Hepatocyte (in vitro differentiated cells): ENCODE data around the gene GPNMB. TPM values are rescaled to one million over a fixed set of nuclear protein-coding genes. Genes with fewer than 3 reads are reported as not detected.

ENCODE experiments used
- DNase-seq: peaks from one replicate; pipeline ENCODE4 v3.0.0-alpha.2; 2016; ENCODE audit warnings: low spot score
- H2AFZ ChIP-seq: fragments of 200-600 bp; sonication (generic); 2 replicates; pipeline ENCODE4 v1.6.0; 2016; ENCODE audit warnings: antibody characterized with exemption, mild to moderate bottlenecking
- H3K27ac ChIP-seq: fragments of 200-600 bp; sonication (generic); 2 replicates; pipeline ENCODE4 v1.5.1; 2016; ENCODE audit warnings: mild to moderate bottlenecking
- H3K27me3 ChIP-seq: fragments of 200-600 bp; sonication (generic); 2 replicates; pipeline ENCODE4 v1.6.1; 2016
- H3K36me3 ChIP-seq: fragments of 200-600 bp; sonication (generic); replicated peaks from 2 replicates; pipeline ENCODE4 v1.5.1; 2016; ENCODE audit warnings: low read depth; ENCODE audit not compliant: insufficient read depth
- H3K4me1 ChIP-seq: fragments of 200-600 bp; sonication (generic); 2 replicates; pipeline ENCODE4 v1.5.1; 2016; ENCODE audit warnings: mild to moderate bottlenecking, moderate library complexity; ENCODE audit not compliant: insufficient read depth
- H3K4me2 ChIP-seq: fragments of 200-600 bp; sonication (generic); 2 replicates; pipeline ENCODE4 v1.6.0; 2016
- H3K4me3 ChIP-seq: fragments of 200-600 bp; sonication (generic); 2 replicates; pipeline ENCODE4 v1.5.1; 2016; ENCODE audit warnings: mild to moderate bottlenecking
- H3K79me2 ChIP-seq: fragments of 200-600 bp; sonication (generic); 2 replicates; pipeline ENCODE4 v1.6.0; 2017; ENCODE audit warnings: mild to moderate bottlenecking
- H3K9me2 ChIP-seq: fragments of 200-600 bp; sonication (generic); replicated peaks from 2 replicates; pipeline ENCODE4 v1.6.0; 2017; ENCODE audit warnings: mild to moderate bottlenecking; ENCODE audit not compliant: insufficient read depth
- H3K9me3 ChIP-seq: fragments of 200-600 bp; sonication (generic); 2 replicates; pipeline ENCODE4 v1.5.1; 2016; ENCODE audit warnings: low read depth, mild to moderate bottlenecking
- H4K20me1 ChIP-seq: fragments of 200-600 bp; sonication (generic); 2 replicates; pipeline ENCODE4 v1.6.0; 2016; ENCODE audit warnings: mild to moderate bottlenecking; ENCODE audit not compliant: insufficient read depth, poor library complexity, severe bottlenecking
- CTCF ChIP-seq: fragments of 200-600 bp; sonication (generic); IDR thresholded peaks from 2 replicates; pipeline ENCODE4 v1.5.1; 2016; ENCODE audit warnings: antibody characterized with exemption, mild to moderate bottlenecking; ENCODE audit not compliant: poor library complexity
- EZH2 ChIP-seq: fragments of 200-600 bp; sonication (generic); IDR thresholded peaks from 2 replicates; pipeline ENCODE4 v1.6.1; 2016; ENCODE audit warnings: antibody characterized with exemption, mild to moderate bottlenecking, borderline replicate concordance
- EZH2phosphoT487 ChIP-seq: fragments of 200-600 bp; sonication (generic); IDR thresholded peaks from one replicate; pipeline ENCODE4 v1.6.1; 2018; ENCODE audit warnings: antibody characterized with exemption, mild to moderate bottlenecking, low read depth, moderate library complexity; ENCODE audit not compliant: unreplicated experiment, severe bottlenecking
- whole genome bisulfite sequencing: methylation state at CpG from one replicate; pipeline ENCODE4 v1.1.6; 2016; ENCODE audit warnings: low lambda C conversion rate; ENCODE audit errors: missing lambda C conversion rate; 5-methylcytosine and 5-hydroxymethylcytosine counted together
- polyA plus RNA-seq: library from polyadenylated mRNA; unstranded; fragments of >200 nt; fragmentation: Nextera tagmentation; extraction: Ambion mirVana; gene quantifications from 2 replicates; pipeline ENCODE4 v1.2.1, GENCODE V29; 2016
- total RNA-seq: library from RNA; depleted of rRNA; stranded (reverse); fragments of >200 nt; gene quantifications from 2 replicates; pipeline ENCODE4 v1.2.3, GENCODE V29; 2014

The GPNMB gene
- total and polyA plus RNA-seq, 2 experiments from 2014 or later, result 32.1 to 36.3 TPM

DNA sequence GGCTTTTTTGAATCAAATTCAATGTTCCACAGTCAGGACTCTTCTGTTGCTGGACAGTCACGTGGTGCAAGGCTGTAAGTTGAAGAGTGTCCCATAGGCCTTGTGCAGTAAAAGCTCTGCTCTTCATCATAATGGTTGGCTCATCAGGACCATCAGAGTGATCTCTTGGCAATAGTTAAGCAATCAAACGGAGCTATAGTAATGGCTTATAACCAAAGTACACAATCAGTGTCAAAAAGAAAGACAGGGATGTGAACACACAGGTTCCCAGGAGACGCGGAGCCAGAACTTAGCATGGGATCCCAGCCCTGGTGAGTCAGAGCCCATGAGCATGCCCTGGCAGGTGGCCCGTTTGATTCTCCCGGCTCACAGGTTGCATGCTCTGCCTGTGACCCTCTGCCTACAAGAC lies 10.8 kb upstream of the GPNMB start:
- Histone ChIP-seq H3K36me3 (no peaks in the 10 kb centered on the region), H3K27me3 (no peaks in the 10 kb centered on the region), H4K20me1 (no peaks in the 10 kb centered on the region), H3K27ac (no peak overlapping the region), H3K9me2 (no peaks in the 10 kb centered on the region), H3K4me2 (no peak overlapping the region), H3K79me2 (no peaks in the 10 kb centered on the region), H3K4me1 (no peaks in the 10 kb centered on the region), H2AFZ (no peak overlapping the region), H3K9me3 (no peaks in the 10 kb centered on the region), H3K4me3 (no peak overlapping the region)
- WGBS, result 93% methylated on average over 6 of the region's 6 CpGs
- TF ChIP-seq EZH2 (no peak), EZH2phosphoT487 (no peak), CTCF (no peak)
- no peak for DNase-seq

DNA sequence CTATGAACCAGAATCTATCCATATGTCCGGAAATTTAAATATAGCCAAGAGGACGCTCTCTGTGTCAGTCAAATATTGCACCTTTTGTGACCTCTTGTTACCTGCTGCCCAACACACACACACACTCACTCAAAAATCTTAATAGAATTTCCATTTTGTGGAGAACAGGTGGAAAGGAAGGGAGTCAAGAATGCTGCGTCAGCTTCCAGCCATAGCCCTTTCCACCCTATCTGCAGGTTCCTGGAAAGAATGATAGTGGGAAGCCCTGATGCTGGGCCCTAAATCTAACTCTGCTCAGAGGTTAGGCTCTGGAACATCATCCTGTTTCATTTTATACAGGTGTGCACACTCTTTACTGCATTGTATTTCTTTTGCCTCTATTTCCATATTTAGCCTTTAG lies 9.6 kb upstream of the GPNMB start:
- Histone ChIP-seq H3K4me1 (no peaks in the 10 kb centered on the region), H3K9me3 (no peaks in the 10 kb centered on the region), H3K4me2 (no peak overlapping the region), H4K20me1 (no peaks in the 10 kb centered on the region), H2AFZ (no peak overlapping the region), H3K36me3 (no peaks in the 10 kb centered on the region), H3K79me2 (no peaks in the 10 kb centered on the region), H3K27ac (no peak overlapping the region), H3K4me3 (no peak overlapping the region), H3K27me3 (no peaks in the 10 kb centered on the region), H3K9me2 (no peaks in the 10 kb centered on the region)
- no peak for TF ChIP-seq EZH2phosphoT487
- TF ChIP-seq CTCF, result no peak
- no peak for TF ChIP-seq EZH2
- DNase-seq, result no peak
- 93% methylated on average over 3 of the region's 3 CpGs for WGBS

DNA sequence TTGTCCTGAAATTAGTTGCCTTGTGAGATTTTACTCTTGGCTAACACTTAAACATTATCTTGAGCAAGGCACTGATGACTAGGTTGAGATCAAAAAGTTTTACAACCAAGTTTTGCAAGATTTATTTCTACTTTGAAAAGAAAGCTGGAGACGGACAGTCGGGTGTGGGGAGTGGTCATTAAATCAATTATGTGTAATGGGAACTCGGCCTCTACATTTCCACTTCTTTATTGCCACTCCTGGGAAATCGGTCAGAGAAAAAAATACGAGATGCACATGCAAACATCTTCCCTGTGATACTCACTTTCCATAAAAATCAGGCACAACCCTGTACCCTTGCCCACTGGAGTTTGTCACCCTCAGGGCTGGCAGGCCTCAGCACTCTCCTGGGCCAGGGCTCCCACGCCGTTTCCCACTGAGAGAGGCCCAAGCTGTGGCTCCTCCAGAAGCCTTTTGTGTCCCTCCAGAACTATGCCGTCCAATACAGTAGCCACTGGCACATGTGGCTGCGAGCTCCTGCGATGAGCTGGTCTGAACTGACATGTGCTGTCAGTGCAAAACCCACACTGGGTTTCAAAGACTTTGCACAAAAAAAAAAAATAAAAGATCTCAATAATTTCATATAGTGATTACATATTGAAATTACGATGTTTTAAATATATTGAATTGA lies 7.5 kb upstream of the GPNMB start:
- 85% methylated on average over 11 of the region's 11 CpGs for WGBS
- no peak overlapping the region for H3K4me2 ChIP-seq
- no peaks in the 10 kb centered on the region for H3K9me3 ChIP-seq
- no peak overlapping the region for H3K4me3 ChIP-seq
- no peaks in the 10 kb centered on the region for H3K79me2 ChIP-seq
- H3K27ac ChIP-seq, result no peak overlapping the region
- no peak overlapping the region for H2AFZ ChIP-seq
- DNase-seq, result no peak
- H3K27me3 ChIP-seq, result no peaks in the 10 kb centered on the region
- TF ChIP-seq EZH2phosphoT487, result no peak
- no peak for TF ChIP-seq EZH2
- TF ChIP-seq CTCF, result no peak
- H3K9me2 ChIP-seq, result no peaks in the 10 kb centered on the region
- no peaks in the 10 kb centered on the region for H3K36me3 ChIP-seq
- H4K20me1 ChIP-seq, result no peaks in the 10 kb centered on the region
- no peaks in the 10 kb centered on the region for H3K4me1 ChIP-seq
